Lung (tissue), 12 donors: ENCODE data around the gene VMAC. TPM values are rescaled to one million over a fixed set of nuclear protein-coding genes. Genes with fewer than 3 reads are reported as not detected.

Experiments used
- ATAC-seq: fragments of 200-7000 bp; cut with Tn5 transposase; one replicate; pipeline ENCODE4 v1.9.1; 2020; ENCODE audit warnings: moderate number of reproducible peaks; ENCODE audit not compliant: insufficient read depth, low FRiP score
- DNase-seq, 3 donors: peaks; one replicate each; pipeline ENCODE4 v3.0.0-alpha.2; 2013 to 2017
- H3K27ac ChIP-seq, 2 donors: one replicate each; pipeline ENCODE4 v1.5.1; 2013; ENCODE audit warnings: mild to moderate bottlenecking in 2 of 2, moderate library complexity in 2 of 2, control low read depth in 1 of 2, inconsistent platforms in 1 of 2, low read depth in 1 of 2, low read length in 1 of 2
- H3K27me3 ChIP-seq, 3 donors: one replicate each; pipeline ENCODE4 v1.5.1; 2013; ENCODE audit warnings: low read length in 2 of 3; ENCODE audit not compliant: control insufficient read depth in 3 of 3, insufficient read depth in 3 of 3
- H3K36me3 ChIP-seq, 4 donors: one replicate each; pipeline ENCODE4 v1.5.1; 2013; ENCODE audit warnings: low read length in 4 of 4, mild to moderate bottlenecking in 1 of 4, moderate library complexity in 1 of 4; ENCODE audit not compliant: control insufficient read depth in 4 of 4, insufficient read depth in 4 of 4
- H3K4me1 ChIP-seq, 5 donors: one replicate each; pipeline ENCODE4 v1.5.1; 2013; ENCODE audit warnings: low read length in 5 of 5, mild to moderate bottlenecking in 2 of 5, moderate library complexity in 1 of 5; ENCODE audit not compliant: control insufficient read depth in 5 of 5, insufficient read depth in 5 of 5
- H3K4me3 ChIP-seq: one replicate; pipeline ENCODE4 v1.5.1; 2013; ENCODE audit warnings: mild to moderate bottlenecking, control low read depth, moderate library complexity
- H3K9ac ChIP-seq, 2 donors: one replicate each; pipeline ENCODE4 v1.5.1; 2013; ENCODE audit warnings: low read length in 2 of 2, control low read depth in 1 of 2; ENCODE audit not compliant: insufficient read depth in 1 of 2
- H3K9me3 ChIP-seq, 4 donors: one replicate each; pipeline ENCODE4 v1.5.1; 2013; ENCODE audit warnings: low read length in 3 of 4, mild to moderate bottlenecking in 1 of 4, moderate library complexity in 1 of 4; ENCODE audit not compliant: control insufficient read depth in 4 of 4, insufficient read depth in 3 of 4
- WGBS, 2 donors: extraction: QIAGEN DNeasy Blood & Tissue Kit; methylation state at CpG; one replicate each; pipeline ENCODE4 v1.1.7; 2013; 5-methylcytosine and 5-hydroxymethylcytosine counted together
- polyA plus RNA-seq, 2 donors: library from polyadenylated mRNA; stranded (reverse); fragments of 200-250 nt; gene quantifications; one replicate each; pipeline ENCODE4 v1.2.1, GENCODE V29; 2013
- total RNA-seq, 2 donors: library from RNA; depleted of rRNA in 1 of 2; stranded (reverse); fragments of >200 nt in 1 of 2; gene quantifications; one replicate each; pipeline ENCODE4 v1.2.1, GENCODE V29; 2014 to 2021
- TF ChIP-seq, protein P1 (sequence below): IDR thresholded peaks from 2 replicates; pipeline ENCODE4 v1.5.1; 2012; ENCODE audit warnings: mild to moderate bottlenecking; ENCODE audit errors: control extremely low read depth, extremely low read depth
- donor health status: control.
- donor health status: control.
- donor health status: Bipolar disorder and iron deficiency.
- donor health status: healthy.
- donor health status: DM: yes; HTN: yes; CAD: no.

Gene VMAC
- total and polyA plus RNA-seq, 4 donors = 3.3 to 7.2 (median 5.7) TPM

DNA sequence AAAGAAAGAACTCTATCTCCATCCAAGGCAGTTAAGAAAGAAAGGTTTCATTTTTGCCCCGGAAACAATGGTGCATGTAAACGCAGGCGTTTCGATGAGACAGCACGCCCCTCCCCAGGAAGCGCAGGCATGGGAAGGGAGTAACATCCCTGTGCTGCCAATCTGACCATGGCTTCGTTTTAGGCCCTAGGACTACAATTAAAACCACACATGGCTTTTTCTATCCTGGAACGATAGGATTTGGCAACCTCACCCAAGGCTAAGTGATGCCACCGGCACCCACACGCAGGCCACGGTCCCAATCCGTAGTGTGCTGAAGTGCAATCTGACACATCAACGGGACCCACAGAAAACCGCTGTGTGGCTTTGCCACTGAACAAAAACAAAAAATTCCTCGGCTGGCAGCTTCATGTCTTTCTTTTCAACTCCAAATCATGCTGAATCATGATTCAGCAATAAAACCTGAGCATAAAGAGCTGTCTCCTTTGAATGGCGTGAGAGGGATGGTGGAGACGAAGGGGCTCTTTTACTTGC lies 49.1 kb downstream of the VMAC start:
- peak overlapping the region; percentile 58 to 62 for H3K27ac ChIP-seq

DNA sequence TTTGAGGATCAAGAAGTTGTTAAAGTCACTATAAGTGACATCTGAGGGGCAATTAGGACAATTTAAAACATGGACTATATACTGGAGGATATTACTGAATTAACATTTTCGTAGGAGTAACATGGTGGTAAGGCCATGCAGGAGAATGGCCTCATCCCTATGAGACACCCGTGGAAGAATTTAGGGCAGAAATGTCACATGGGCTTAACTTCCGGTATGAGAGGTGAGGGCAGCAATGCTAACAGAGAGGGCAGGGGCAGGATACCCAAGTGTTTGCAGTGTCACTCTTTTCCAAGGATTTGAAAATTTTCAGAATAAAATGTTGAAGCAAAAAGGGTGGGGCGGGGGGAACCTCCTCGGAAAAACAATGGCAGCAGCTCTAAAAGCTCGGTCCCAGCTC lies 49.6 kb downstream of the VMAC start:
- no peaks in the 10 kb centered on the region for H3K9me3 ChIP-seq
- 40 to 61% methylated on average over 6 of the region's 6 CpGs for WGBS, 2 donors
- TF ChIP-seq, protein P1, sequence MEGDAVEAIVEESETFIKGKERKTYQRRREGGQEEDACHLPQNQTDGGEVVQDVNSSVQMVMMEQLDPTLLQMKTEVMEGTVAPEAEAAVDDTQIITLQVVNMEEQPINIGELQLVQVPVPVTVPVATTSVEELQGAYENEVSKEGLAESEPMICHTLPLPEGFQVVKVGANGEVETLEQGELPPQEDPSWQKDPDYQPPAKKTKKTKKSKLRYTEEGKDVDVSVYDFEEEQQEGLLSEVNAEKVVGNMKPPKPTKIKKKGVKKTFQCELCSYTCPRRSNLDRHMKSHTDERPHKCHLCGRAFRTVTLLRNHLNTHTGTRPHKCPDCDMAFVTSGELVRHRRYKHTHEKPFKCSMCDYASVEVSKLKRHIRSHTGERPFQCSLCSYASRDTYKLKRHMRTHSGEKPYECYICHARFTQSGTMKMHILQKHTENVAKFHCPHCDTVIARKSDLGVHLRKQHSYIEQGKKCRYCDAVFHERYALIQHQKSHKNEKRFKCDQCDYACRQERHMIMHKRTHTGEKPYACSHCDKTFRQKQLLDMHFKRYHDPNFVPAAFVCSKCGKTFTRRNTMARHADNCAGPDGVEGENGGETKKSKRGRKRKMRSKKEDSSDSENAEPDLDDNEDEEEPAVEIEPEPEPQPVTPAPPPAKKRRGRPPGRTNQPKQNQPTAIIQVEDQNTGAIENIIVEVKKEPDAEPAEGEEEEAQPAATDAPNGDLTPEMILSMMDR = no peak
- H3K27ac ChIP-seq = peak overlapping the region; percentile 58 to 62
- H3K4me1 ChIP-seq = peaks cover 39 to 82% (median 54%) of the 10 kb centered on the region in 5 donors
- no peak overlapping the region for H3K4me3 ChIP-seq
- H3K9ac ChIP-seq = peak overlapping the region in 1 of 2 donors; percentile 46
- H3K27me3 ChIP-seq = no peaks in the 10 kb centered on the region
- no peak for DNase-seq
- H3K36me3 ChIP-seq = peaks cover 0 to 8% (median 0%) of the 10 kb centered on the region in 4 donors
- no peak for ATAC-seq

More for the DNA sequence above, 49.1 kb downstream of the VMAC start:
- TF ChIP-seq, protein P1 = no peak
- no peak overlapping the region for H3K4me3 ChIP-seq
- peaks cover 35 to 83% (median 59%) of the 10 kb centered on the region in 5 donors for H3K4me1 ChIP-seq
- H3K9ac ChIP-seq = peak overlapping the region; percentile 37 to 46
- H3K27me3 ChIP-seq = no peaks in the 10 kb centered on the region
- H3K36me3 ChIP-seq = peaks cover 0 to 9% (median 0%) of the 10 kb centered on the region in 4 donors
- 26 to 45% methylated on average over 17 of the region's 17 CpGs for WGBS, 2 donors
- H3K9me3 ChIP-seq = no peaks in the 10 kb centered on the region
- DNase-seq (no peak), ATAC-seq (no peak)

DNA sequence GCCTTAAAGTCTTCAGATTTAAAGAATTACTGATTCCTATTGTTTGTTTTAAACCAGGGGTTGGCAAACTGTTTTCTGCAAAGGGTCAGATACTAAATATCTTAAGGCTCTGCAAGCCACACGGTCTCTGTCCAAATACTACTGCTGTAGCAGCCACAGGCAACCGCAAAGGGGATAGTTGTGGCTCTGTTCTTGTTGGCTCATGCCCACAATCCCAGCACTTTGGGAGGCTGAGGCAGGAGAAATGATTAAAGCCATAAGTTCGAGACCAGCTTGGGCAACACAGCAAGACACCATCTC lies 50.9 kb downstream of the VMAC start:
- DNase-seq (no peak), ATAC-seq (no peak)
- H3K27ac ChIP-seq = peak overlapping the region in 1 of 2 donors; percentile 11
- peaks cover 0 to 5% (median 0%) of the 10 kb centered on the region in 4 donors for H3K36me3 ChIP-seq
- TF ChIP-seq, protein P1 = no peak
- no peak overlapping the region for H3K4me3 ChIP-seq
- H3K27me3 ChIP-seq = no peaks in the 10 kb centered on the region
- no peaks in the 10 kb centered on the region for H3K9me3 ChIP-seq
- 74 to 84% methylated on average over 3 of the region's 3 CpGs for WGBS, 2 donors
- H3K9ac ChIP-seq = no peak overlapping the region
- peaks cover 45 to 88% (median 67%) of the 10 kb centered on the region in 5 donors for H3K4me1 ChIP-seq

DNA sequence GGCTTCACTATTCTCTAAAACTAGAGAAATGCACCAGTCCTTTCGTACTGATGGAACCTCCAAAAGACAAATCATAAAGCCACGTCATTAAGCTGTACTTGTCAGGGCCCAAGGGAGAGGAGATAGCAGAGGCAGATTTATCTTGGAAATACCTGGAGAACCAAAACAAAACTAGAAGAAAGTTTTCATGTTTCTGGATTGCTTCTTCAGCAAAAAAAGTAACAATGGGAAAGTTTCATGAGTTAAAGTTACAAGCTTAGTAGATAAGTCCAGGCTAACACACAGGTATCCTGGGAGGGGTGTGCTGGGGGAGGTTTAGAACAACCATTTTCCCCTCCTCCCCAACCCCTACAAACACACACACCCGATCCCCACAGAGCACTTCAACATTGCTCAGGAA lies 51.7 kb downstream of the VMAC start:
- no peak overlapping the region for H3K27ac ChIP-seq
- H3K4me1 ChIP-seq = peaks cover 43 to 86% (median 67%) of the 10 kb centered on the region in 5 donors
- H3K9me3 ChIP-seq = no peaks in the 10 kb centered on the region
- no peak overlapping the region for H3K4me3 ChIP-seq
- WGBS, 2 donors = 73 to 74% methylated on average over 3 of the region's 3 CpGs
- H3K27me3 ChIP-seq = no peaks in the 10 kb centered on the region
- peaks cover 0 to 5% (median 0%) of the 10 kb centered on the region in 4 donors for H3K36me3 ChIP-seq
- H3K9ac ChIP-seq = no peak overlapping the region
- TF ChIP-seq, protein P1 = no peak
- DNase-seq = no peak
- ATAC-seq = no peak
